GM12872 (cell line): ENCODE results near the gene NRL.

ENCODE experiments used
- CTCF ChIP-seq: IDR thresholded peaks from 3 replicates; pipeline ENCODE4 v1.5.1; 2011; ENCODE audit warnings: low read depth, mild to moderate bottlenecking, low read length, moderate library complexity; ENCODE audit not compliant: insufficient read depth

Gene NRL

GRCh38 chr14:24093901-24094840 lies 20.6 kb downstream of the NRL start, which contains the start of gene PCK2:
Gene PCK2 (plus strand): TSS chr14:24094311. CDS start chr14:24094406, 95 bp downstream.
- TF ChIP-seq CTCF, result no peak

- TF ChIP-seq CTCF, result no peak
These were observed 21.4 kb downstream of the NRL start for GRCh38 chr14:24093207-24093900.

- TF ChIP-seq CTCF, result no peak
These were observed 22.1 kb downstream of the NRL start for GRCh38 chr14:24092505-24093206.

- no peak for TF ChIP-seq CTCF
These were observed 22.6 kb downstream of the NRL start for GRCh38 chr14:24092110-24092504.

GRCh38 chr14:24089890-24090289 lies 24.9 kb downstream of the NRL start:
- no peak for TF ChIP-seq CTCF

GRCh38 chr14:24088095-24088494 lies 26.7 kb downstream of the NRL start:
- no peak for TF ChIP-seq CTCF

GRCh38 chr14:24087004-24087403 lies 27.7 kb downstream of the NRL start:
- TF ChIP-seq CTCF, result no peak
